Liver (tissue), 9 donors: ENCODE results near the gene SYNGR1. TPM values are rescaled to one million over a fixed set of nuclear protein-coding genes. Genes with fewer than 3 reads are reported as not detected.

Experiments
- DNase-seq: peaks from one replicate; pipeline ENCODE4 v3.0.0-alpha.2; 2017; ENCODE audit warnings: low spot score
- H3K27ac ChIP-seq, 2 donors: one replicate each; pipeline ENCODE4 v1.7.0; 2013; ENCODE audit warnings: inconsistent platforms in 2 of 2, low read length in 2 of 2, control low read depth in 1 of 2, low read depth in 1 of 2, mild to moderate bottlenecking in 1 of 2
- H3K27me3 ChIP-seq, 4 donors: one replicate each; pipeline versions ENCODE4 v1.6.1 to v1.7.0; 2013; ENCODE audit warnings: low read length in 3 of 4, inconsistent platforms in 1 of 4, mild to moderate bottlenecking in 1 of 4, moderate library complexity in 1 of 4; ENCODE audit not compliant: control insufficient read depth in 4 of 4, insufficient read depth in 4 of 4
- H3K36me3 ChIP-seq, 4 donors: one replicate each; pipeline versions ENCODE4 v1.6.1 to v1.7.0; 2013; ENCODE audit warnings: low read length in 3 of 4, mild to moderate bottlenecking in 3 of 4, low read depth in 1 of 4, moderate library complexity in 1 of 4; ENCODE audit not compliant: control insufficient read depth in 4 of 4, insufficient read depth in 3 of 4
- H3K4me1 ChIP-seq, 4 donors: one replicate each; pipeline versions ENCODE4 v1.6.1 to v1.7.0; 2013; ENCODE audit warnings: low read length in 3 of 4, mild to moderate bottlenecking in 3 of 4, moderate library complexity in 1 of 4; ENCODE audit not compliant: control insufficient read depth in 4 of 4, insufficient read depth in 4 of 4
- H3K4me3 ChIP-seq, 3 donors: one replicate each; pipeline versions ENCODE4 v1.6.1 to v1.7.0; 2013; ENCODE audit warnings: low read length in 3 of 3, control low read depth in 1 of 3, low read depth in 1 of 3, mild to moderate bottlenecking in 1 of 3
- H3K9ac ChIP-seq, 2 donors: one replicate each; pipeline ENCODE4 v1.7.0; 2013; ENCODE audit warnings: low read length in 2 of 2, mild to moderate bottlenecking in 2 of 2, moderate library complexity in 2 of 2, control low read depth in 1 of 2, low read depth in 1 of 2
- H3K9me3 ChIP-seq, 4 donors: one replicate each; pipeline versions ENCODE4 v1.6.1 to v1.7.0; 2013; ENCODE audit warnings: low read length in 3 of 4; ENCODE audit not compliant: control insufficient read depth in 4 of 4
- ATF3 ChIP-seq: IDR thresholded peaks from 2 replicates; pipeline ENCODE4 v1.6.1; 2016; ENCODE audit warnings: antibody characterized with exemption
- CTCF ChIP-seq: fragments of 150-350 bp; IDR thresholded peaks from 2 replicates; pipeline ENCODE4 v1.5.1; 2017; ENCODE audit warnings: improper control_type of control experiment, low read depth, low read length; ENCODE audit not compliant: missing input control
- EGR1 ChIP-seq, 2 donors: IDR thresholded peaks; 2 replicates each; pipeline ENCODE4 v1.6.1; 2016 to 2018; ENCODE audit warnings: antibody characterized with exemption in 2 of 2, low read depth in 2 of 2
- FOXA1 ChIP-seq: IDR thresholded peaks from 2 replicates; pipeline ENCODE4 v1.6.1; 2016; ENCODE audit warnings: antibody characterized with exemption
- FOXA2 ChIP-seq: IDR thresholded peaks from 2 replicates; pipeline ENCODE4 v1.6.1; 2016; ENCODE audit warnings: antibody characterized with exemption
- GABPA ChIP-seq, 2 donors: IDR thresholded peaks in 1 of 2; conservative IDR thresholded peaks in 1 of 2; 2 replicates each; pipeline ENCODE4 v1.6.1; 2016; ENCODE audit warnings: antibody characterized with exemption in 2 of 2, mild to moderate bottlenecking in 1 of 2, moderate library complexity in 1 of 2
- HNF4A ChIP-seq, 2 donors: conservative IDR thresholded peaks; 2 replicates each; pipeline ENCODE4 v1.6.1; 2016; ENCODE audit warnings: antibody characterized with exemption in 2 of 2, mild to moderate bottlenecking in 2 of 2
- HNF4G ChIP-seq: IDR thresholded peaks from 2 replicates; pipeline ENCODE4 v1.6.1; 2016; ENCODE audit warnings: antibody characterized with exemption
- JUND ChIP-seq, 2 donors: IDR thresholded peaks; 2 replicates each; pipeline ENCODE4 v1.6.1; 2016; ENCODE audit warnings: antibody characterized with exemption in 2 of 2
- MAX ChIP-seq: IDR thresholded peaks from 2 replicates; pipeline ENCODE4 v1.6.1; 2016; ENCODE audit warnings: antibody characterized with exemption
- NR2F2 ChIP-seq: IDR thresholded peaks from 2 replicates; pipeline ENCODE4 v1.6.1; 2016; ENCODE audit warnings: antibody characterized with exemption
- RAD21 ChIP-seq, 2 donors: IDR thresholded peaks; 2 replicates each; pipeline ENCODE4 v1.6.1; 2016; ENCODE audit warnings: antibody characterized with exemption in 2 of 2, mild to moderate bottlenecking in 2 of 2
- REST ChIP-seq: IDR thresholded peaks from 2 replicates; pipeline ENCODE4 v1.6.1; 2016; ENCODE audit warnings: antibody characterized with exemption, mild to moderate bottlenecking
- RXRA ChIP-seq, 2 donors: IDR thresholded peaks; 2 replicates each; pipeline ENCODE4 v1.6.1; 2017 to 2018; ENCODE audit warnings: antibody characterized with exemption in 2 of 2, mild to moderate bottlenecking in 1 of 2
- SP1 ChIP-seq: IDR thresholded peaks from 2 replicates; pipeline ENCODE4 v1.6.1; 2018; ENCODE audit warnings: antibody characterized with exemption, mild to moderate bottlenecking
- TAF1 ChIP-seq: conservative IDR thresholded peaks from 2 replicates; pipeline ENCODE4 v1.6.1; 2016; ENCODE audit warnings: antibody characterized with exemption, mild to moderate bottlenecking
- YY1 ChIP-seq: IDR thresholded peaks from 2 replicates; pipeline ENCODE4 v1.6.1; 2016; ENCODE audit warnings: antibody characterized with exemption, mild to moderate bottlenecking
- ZBTB33 ChIP-seq: IDR thresholded peaks from 2 replicates; pipeline ENCODE4 v1.6.1; 2016; ENCODE audit warnings: antibody characterized with exemption
- WGBS: extraction: QIAGEN DNeasy Blood & Tissue Kit; methylation state at CpG from one replicate; pipeline ENCODE4 v1.1.7; 2013; 5-methylcytosine and 5-hydroxymethylcytosine counted together
- polyA plus RNA-seq, 2 donors: library from polyadenylated mRNA; stranded (reverse) in 1 of 2; unstranded in 1 of 2; fragments of 200-250 nt in 1 of 2; fragments of >200 nt in 1 of 2; fragmentation: Nextera tagmentation in 1 of 2; extraction: Ambion mirVana in 1 of 2; gene quantifications; one replicate each; pipeline versions ENCODE4 v1.2.1 to v1.2.3, GENCODE V29; 2013 to 2015
- total RNA-seq, 2 donors: library from RNA; depleted of rRNA; stranded (reverse); fragments of >200 nt; gene quantifications; one replicate each; pipeline ENCODE4 v1.2.3, GENCODE V29; 2014
- donor health status: healthy.
- donor health status: healthy.
- donor health status: healthy.
- donor health status: healthy.
- donor health status: healthy.

Gene SYNGR1
- total and polyA plus RNA-seq, 4 donors: 1.8 to 21.9 (median 5.2) TPM

GRCh38 chr22:39353346-39353745, 3.6 kb downstream of the SYNGR1 start (continued):
- TF ChIP-seq CTCF (no peak), FOXA2 (no peak)

- WGBS: 96% methylated on average over 12 of the region's 12 CpGs
- H3K36me3 ChIP-seq: no peaks in the 10 kb centered on the region
Observed at GRCh38 chr22:39355080-39355479, 5.3 kb downstream of the SYNGR1 start.

More at GRCh38 chr22:39355080-39355479, 5.3 kb downstream of the SYNGR1 start:
- TF ChIP-seq CTCF: no peak
- TF ChIP-seq RXRA (IDR thresholded peaks at IDR 0.05): no peak
- TF ChIP-seq TAF1: no peak
- TF ChIP-seq HNF4G: no peak
- TF ChIP-seq JUND (IDR thresholded peaks at IDR 0.05): no peak
- TF ChIP-seq NR2F2: no peak
- no peak for TF ChIP-seq FOXA1
- TF ChIP-seq RAD21 (IDR thresholded peaks at IDR 0.05): no peak
- TF ChIP-seq ATF3: no peak
- TF ChIP-seq FOXA2: no peak
- no peak for TF ChIP-seq ZBTB33
- no peak for TF ChIP-seq EGR1 (IDR thresholded peaks at IDR 0.05; ENCODE audit: low read depth in 2 of 2)
- no peak for TF ChIP-seq MAX
- TF ChIP-seq REST: no peak
- TF ChIP-seq GABPA (IDR thresholded peaks at IDR 0.05 in 1 of 2, conservative IDR thresholded peaks at IDR 0.05 in 1 of 2): no peak
- TF ChIP-seq HNF4A (conservative IDR thresholded peaks at IDR 0.05): no peak
- TF ChIP-seq SP1: no peak
- TF ChIP-seq YY1: no peak
- DNase-seq: no peak
- H3K27me3 ChIP-seq: no peaks in the 10 kb centered on the region
- H3K9me3 ChIP-seq: no peaks in the 10 kb centered on the region
- no peak overlapping the region for H3K9ac ChIP-seq
- no peak overlapping the region for H3K27ac ChIP-seq
- no peak overlapping the region for H3K4me3 ChIP-seq
- peaks cover 0 to 4% (median 0%) of the 10 kb centered on the region in 4 donors for H3K4me1 ChIP-seq
